ENCODE data around the gene DTD1.

Gene DTD1

DNA sequence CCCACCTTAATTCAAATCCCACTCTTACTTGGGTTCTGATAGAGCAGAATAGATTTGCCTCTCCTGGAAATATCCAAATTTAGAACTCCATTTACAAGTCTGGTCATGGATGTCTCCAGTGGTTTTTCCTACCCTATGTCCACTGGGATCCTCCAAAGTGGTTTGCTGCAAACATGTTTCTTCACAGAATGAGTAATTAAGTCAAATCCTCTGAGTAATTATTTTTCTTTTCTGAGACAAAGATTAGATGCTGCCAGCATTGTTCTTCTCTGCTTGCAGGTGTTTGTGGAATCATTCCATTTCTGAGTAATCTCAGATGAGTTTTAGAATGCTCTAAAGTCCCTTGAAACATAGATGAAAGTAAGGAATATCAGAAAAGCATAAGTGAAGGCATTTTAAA is 21.9 kb downstream of the DTD1 start:
- no peak for DNase-seq (ENCODE audit: low spot score)
- TF ChIP-seq, protein P1, sequence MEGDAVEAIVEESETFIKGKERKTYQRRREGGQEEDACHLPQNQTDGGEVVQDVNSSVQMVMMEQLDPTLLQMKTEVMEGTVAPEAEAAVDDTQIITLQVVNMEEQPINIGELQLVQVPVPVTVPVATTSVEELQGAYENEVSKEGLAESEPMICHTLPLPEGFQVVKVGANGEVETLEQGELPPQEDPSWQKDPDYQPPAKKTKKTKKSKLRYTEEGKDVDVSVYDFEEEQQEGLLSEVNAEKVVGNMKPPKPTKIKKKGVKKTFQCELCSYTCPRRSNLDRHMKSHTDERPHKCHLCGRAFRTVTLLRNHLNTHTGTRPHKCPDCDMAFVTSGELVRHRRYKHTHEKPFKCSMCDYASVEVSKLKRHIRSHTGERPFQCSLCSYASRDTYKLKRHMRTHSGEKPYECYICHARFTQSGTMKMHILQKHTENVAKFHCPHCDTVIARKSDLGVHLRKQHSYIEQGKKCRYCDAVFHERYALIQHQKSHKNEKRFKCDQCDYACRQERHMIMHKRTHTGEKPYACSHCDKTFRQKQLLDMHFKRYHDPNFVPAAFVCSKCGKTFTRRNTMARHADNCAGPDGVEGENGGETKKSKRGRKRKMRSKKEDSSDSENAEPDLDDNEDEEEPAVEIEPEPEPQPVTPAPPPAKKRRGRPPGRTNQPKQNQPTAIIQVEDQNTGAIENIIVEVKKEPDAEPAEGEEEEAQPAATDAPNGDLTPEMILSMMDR (IDR thresholded peaks at IDR 0.05; ENCODE audit: extremely low read depth, insufficient read depth, missing control alignments) = no peak
- in situ Hi-C loops (cut with MboI; ENCODE audit: low pct_unique_long_range_greater_than_20kb, low sequenced_read_pairs, unreplicated experiment) = no loop called here

DNA sequence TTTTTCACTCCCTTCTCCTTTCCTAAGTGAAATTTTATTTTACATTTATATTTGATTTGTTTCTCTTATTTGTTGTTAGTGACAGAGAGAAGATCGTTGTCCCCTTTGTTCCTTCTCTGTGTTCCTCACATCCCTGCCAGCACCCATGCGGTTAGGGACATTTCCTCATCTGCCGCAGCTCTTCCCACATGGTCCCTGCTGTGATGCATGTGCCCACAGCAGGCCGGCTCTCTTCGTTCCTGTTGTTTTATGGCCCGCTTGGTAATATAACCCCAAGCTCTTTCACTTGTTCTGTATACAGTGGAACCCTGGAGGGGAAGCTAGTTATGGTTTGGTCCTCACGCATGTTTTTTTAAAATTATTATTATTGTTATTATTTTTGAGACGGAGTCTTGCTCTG is 23.6 kb downstream of the DTD1 start:
- TF ChIP-seq, protein P1 (IDR thresholded peaks at IDR 0.05; ENCODE audit: extremely low read depth, insufficient read depth, missing control alignments) = no peak
- in situ Hi-C loops (cut with MboI; ENCODE audit: low pct_unique_long_range_greater_than_20kb, low sequenced_read_pairs, unreplicated experiment) = no loop called here
- DNase-seq (ENCODE audit: low spot score) = no peak

DNA sequence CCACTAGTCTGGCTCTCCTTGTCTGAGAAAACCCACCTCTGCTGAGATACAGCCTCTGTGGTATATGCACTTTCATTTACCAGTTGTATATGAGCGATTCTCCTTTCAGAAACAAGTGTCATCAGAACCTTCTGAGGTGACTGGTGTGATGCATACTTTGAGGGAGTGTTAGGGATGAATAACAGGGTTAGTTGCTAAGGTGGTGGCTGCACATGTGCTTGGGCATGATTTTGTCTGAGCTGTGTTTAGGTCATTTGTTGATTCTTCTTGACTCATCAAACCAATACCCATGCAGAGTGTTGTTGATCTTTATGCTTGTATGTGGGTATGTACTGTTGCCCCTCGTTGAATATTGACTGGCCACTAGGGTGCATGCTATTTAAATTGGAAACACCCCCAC is 25.7 kb downstream of the DTD1 start:
- TF ChIP-seq, protein P1 (IDR thresholded peaks at IDR 0.05; ENCODE audit: extremely low read depth, insufficient read depth, missing control alignments) = no peak
- in situ Hi-C loops (cut with MboI; ENCODE audit: low pct_unique_long_range_greater_than_20kb, low sequenced_read_pairs, unreplicated experiment) = no loop called here
- no peak for DNase-seq (ENCODE audit: low spot score)

DNA sequence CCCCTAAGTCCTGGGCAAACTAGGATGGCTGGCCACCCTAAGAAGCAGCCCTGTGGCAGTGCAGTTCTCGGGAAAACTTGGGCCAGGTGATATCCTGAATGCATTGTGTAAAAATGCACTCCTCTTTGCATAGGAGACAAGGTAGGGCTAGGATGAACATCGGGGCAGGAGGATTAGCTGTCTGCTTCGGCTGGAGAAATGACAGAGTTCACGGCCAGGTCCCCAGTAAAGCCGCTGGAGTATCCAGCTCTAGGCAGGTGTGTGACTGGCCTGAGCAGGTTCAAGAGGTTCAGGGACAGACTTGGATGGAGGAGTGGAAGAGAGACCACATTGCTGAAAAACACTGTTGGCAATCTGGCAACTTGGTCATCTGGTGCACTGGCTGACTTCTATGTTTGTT is 26.4 kb downstream of the DTD1 start:
- in situ Hi-C loops (cut with MboI; ENCODE audit: low pct_unique_long_range_greater_than_20kb, low sequenced_read_pairs, unreplicated experiment) = no loop called here
- DNase-seq (ENCODE audit: low spot score) = no peak
- TF ChIP-seq, protein P1 (IDR thresholded peaks at IDR 0.05; ENCODE audit: extremely low read depth, insufficient read depth, missing control alignments) = no peak

DNA sequence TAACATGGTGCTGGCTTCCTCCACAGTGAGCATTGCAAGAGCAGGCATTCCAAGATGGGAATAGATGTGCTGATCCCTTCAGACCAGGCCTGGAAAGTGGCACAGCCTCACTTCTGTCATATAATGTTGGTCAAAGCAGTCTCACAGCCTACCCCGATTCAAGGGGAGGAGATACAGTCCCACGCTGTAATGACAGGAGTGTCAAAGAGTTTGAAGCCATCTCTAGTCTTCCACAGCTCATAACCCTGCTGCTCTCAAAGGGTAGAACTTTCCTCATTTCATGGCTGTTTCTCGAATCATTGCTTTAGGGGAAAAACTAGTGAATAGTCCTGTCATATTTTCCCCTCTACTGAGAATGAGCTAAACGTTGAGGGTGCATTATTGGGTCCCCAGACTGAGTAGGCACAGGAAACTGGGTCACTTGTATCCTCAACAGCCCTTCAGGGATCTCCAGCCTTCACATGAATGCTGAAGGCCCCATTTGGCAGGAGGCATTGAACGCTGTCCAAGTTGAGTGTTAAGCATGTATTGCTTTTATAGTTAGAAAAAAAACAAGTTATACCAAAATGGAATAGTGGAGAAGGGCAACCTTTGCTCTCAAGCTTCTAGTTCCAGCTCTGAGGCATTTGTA is 27.3 kb downstream of the DTD1 start:
- no peak for DNase-seq (ENCODE audit: low spot score)
- TF ChIP-seq, protein P1 (IDR thresholded peaks at IDR 0.05; ENCODE audit: extremely low read depth, insufficient read depth, missing control alignments) = no peak
- in situ Hi-C loops (cut with MboI; ENCODE audit: low pct_unique_long_range_greater_than_20kb, low sequenced_read_pairs, unreplicated experiment) = no loop called here

DNA sequence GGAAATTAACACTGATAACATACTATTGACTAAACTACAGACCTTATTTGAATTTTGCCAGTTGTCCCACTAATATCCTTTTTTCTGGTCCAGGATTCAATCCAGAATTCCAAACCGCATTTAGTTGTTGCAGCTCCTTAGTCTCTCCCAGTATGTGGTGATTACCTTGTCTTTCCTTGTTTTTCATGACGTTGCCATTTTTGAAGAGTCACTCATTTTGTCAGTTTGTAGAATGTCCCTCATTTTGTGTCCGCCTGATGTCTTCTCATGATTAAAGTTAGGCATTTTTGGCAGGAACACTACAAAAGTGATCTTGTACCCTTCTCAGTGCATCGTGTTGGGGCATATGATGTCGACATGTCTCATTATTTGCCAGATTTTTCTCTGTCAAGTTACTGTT is 33.1 kb downstream of the DTD1 start:
- in situ Hi-C loops (cut with MboI; ENCODE audit: low pct_unique_long_range_greater_than_20kb, low sequenced_read_pairs, unreplicated experiment) = no loop called here
- TF ChIP-seq, protein P1 (IDR thresholded peaks at IDR 0.05; ENCODE audit: extremely low read depth, insufficient read depth, missing control alignments) = no peak
- DNase-seq (ENCODE audit: low spot score) = no peak
